Activated T-helper 17 cell treated with anti-CD3 and anti-CD28 coated beads, Interleukin-2, amount 50 U/mL, for 72 hours (primary cell): Measurements from ENCODE around the gene ACTL10. TPM values are rescaled to one million over a fixed set of nuclear protein-coding genes. Genes with fewer than 3 reads are reported as not detected.
"Not testable (repeated sequence)": the region's sequence is repeated elsewhere in the genome, so short reads cannot be mapped to it uniquely, and the experiment has no call there.

ENCODE experiments used
- ATAC-seq: fragments of 150-1000 bp; cut with Tn5 transposase; replicated peaks from 2 replicates; pipeline ENCODE4 v1.10.0; 2021; ENCODE audit warnings: mild to moderate bottlenecking, moderate library complexity
- H3K27ac Mint-ChIP-seq: one replicate; pipeline ENCODE4 v1.8.0; 2022; ENCODE audit warnings: mixed read lengths
- H3K27me3 Mint-ChIP-seq: one replicate; pipeline ENCODE4 v1.8.0; 2022; ENCODE audit warnings: mixed read lengths
- H3K36me3 Mint-ChIP-seq: one replicate; pipeline ENCODE4 v1.8.0; 2022; ENCODE audit warnings: low read depth, mild to moderate bottlenecking, mixed read lengths
- H3K4me1 Mint-ChIP-seq: one replicate; pipeline ENCODE4 v1.8.0; 2022; ENCODE audit warnings: mixed read lengths
- H3K4me3 Mint-ChIP-seq: one replicate; pipeline ENCODE4 v1.8.0; 2022; ENCODE audit warnings: mild to moderate bottlenecking, mixed read lengths
- H3K9me3 Mint-ChIP-seq: one replicate; pipeline ENCODE4 v1.8.0; 2022; ENCODE audit warnings: mixed read lengths
- total RNA-seq, 2 donors: library from RNA; stranded (reverse); gene quantifications; one replicate each; pipeline ENCODE4 v1.2.3, GENCODE V29; 2022

The ACTL10 gene
- total RNA-seq: 1 to 10 TPM; 1.5 to 2.6 TPM

- Mint-ChIP-seq H3K4me1 (peaks cover 26% of the 10 kb centered on the region), H3K9me3 (no peaks in the 10 kb centered on the region), H3K4me3 (peak within 1 kb of the TSS; percentile 96), H3K36me3 (peaks cover 6% of the 10 kb centered on the region), H3K27me3 (no peaks in the 10 kb centered on the region), H3K27ac (peak within 1 kb of the TSS; percentile 97)
- peak; percentile 71 for ATAC-seq
Measured at GRCh38 chr20:33666293-33667244, at the start of gene ACTL10. Gene ACTL10, plus strand, starts transcription at chr20:33666943. Its CDS starts 555 bp downstream, at chr20:33667498.

DNA sequence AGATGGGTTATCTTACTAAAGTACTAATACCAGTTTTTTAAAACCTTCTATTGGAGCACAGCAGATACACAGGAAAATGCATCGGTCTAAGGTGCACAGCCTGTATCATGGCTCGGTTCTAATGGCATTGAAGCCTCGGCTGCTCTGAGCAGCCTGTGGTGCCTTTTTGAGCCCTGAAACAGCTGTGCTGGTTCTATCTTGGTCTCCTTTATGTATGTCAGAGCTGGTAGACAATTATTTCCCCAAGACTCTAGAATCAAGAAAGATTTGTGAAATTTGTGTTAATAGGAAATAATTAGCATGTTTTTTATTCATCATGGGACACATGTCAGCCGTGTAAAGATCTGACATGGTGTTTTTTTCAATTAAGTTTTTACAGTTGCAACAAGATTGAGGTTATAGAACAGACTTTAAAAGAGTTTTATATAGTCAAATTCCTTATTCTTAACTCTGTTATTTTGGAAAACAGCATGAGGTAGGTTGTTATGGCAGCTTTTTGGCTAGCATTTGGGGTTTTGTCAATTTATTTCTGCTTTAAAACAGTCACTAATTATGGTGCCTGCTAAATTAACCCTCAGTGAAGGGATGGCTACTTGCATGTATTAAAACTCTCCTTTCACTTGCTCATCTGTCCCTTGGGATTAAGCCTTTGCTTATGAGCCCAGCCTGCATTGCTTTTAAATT is 44.9 kb upstream of the ACTL10 start:
- no peak overlapping the region for H3K27ac Mint-ChIP-seq
- H3K4me3 Mint-ChIP-seq: no peak overlapping the region
- peaks cover 83% of the 10 kb centered on the region for H3K36me3 Mint-ChIP-seq
- peaks cover 10% of the 10 kb centered on the region for H3K4me1 Mint-ChIP-seq
- ATAC-seq: no peak
- no peaks in the 10 kb centered on the region for H3K9me3 Mint-ChIP-seq
- no peaks in the 10 kb centered on the region for H3K27me3 Mint-ChIP-seq

DNA sequence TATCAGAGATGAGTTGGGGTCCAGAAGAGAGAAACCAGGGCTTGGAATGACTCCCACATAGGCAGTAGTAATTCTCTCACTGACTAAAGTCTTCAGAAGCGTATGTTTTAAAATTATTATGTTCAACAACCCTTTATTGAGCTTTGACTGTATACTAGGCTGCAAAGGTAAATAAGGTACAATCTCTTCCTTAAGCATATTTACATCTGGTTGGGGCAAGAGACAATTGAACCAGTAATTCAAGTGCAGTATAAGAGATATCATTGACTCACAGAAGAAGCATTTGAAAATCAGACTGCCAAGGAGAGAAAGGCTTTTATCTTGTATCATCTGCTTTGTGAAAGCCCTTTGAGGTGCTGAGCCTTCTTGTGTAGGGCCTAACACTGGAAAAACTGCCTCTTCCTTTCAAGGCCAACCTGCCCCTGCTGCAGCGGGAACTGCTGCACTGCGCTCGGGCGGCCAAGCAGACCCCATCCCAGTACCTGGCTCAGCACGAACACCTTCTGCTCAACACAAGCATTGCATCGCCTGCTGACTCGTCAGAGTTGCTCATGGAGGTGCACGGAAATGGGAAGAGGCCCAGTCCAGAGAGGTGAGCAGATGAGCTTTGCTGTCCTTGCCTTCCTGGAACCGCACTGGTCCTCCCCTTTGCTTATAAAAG is 43.9 kb upstream of the ACTL10 start:
- peaks cover 85% of the 10 kb centered on the region for H3K36me3 Mint-ChIP-seq
- H3K4me1 Mint-ChIP-seq: peaks cover 10% of the 10 kb centered on the region
- no peaks in the 10 kb centered on the region for H3K27me3 Mint-ChIP-seq
- ATAC-seq: no peak
- no peaks in the 10 kb centered on the region for H3K9me3 Mint-ChIP-seq
- no peak overlapping the region for H3K27ac Mint-ChIP-seq
- no peak overlapping the region for H3K4me3 Mint-ChIP-seq

DNA sequence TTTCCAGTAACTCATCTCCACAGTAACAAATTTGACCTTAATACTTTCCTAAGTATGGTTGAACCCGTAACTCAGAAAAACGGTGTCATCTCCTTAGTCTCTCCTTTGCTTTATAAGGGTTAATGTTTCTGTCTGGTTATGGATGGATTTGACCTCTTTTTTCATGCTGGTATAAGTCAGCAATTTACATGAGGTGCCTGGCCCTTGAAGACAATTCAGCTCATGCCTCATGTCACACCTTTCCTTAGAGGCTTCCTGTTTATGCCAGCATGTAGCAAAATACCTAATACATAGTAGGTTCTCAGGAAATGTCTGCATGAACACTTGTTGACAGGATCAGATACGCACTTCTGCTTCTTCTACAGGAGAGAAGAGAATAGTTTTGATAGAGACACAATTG is 42.3 kb upstream of the ACTL10 start:
- peak overlapping the region; percentile 68 for H3K27ac Mint-ChIP-seq
- peak overlapping the region; percentile 12 for H3K4me3 Mint-ChIP-seq
- ATAC-seq: peak; percentile 62
- H3K36me3 Mint-ChIP-seq: peaks cover 90% of the 10 kb centered on the region
- H3K27me3 Mint-ChIP-seq: no peaks in the 10 kb centered on the region
- H3K9me3 Mint-ChIP-seq: no peaks in the 10 kb centered on the region
- H3K4me1 Mint-ChIP-seq: peaks cover 10% of the 10 kb centered on the region

GRCh38 chr20:33626190-33626589 is 40.6 kb upstream of the ACTL10 start:
- Mint-ChIP-seq H3K27me3 (no peaks in the 10 kb centered on the region), H3K4me3 (no peak overlapping the region), H3K4me1 (peaks cover 10% of the 10 kb centered on the region), H3K27ac (no peak overlapping the region), H3K36me3 (peaks cover 94% of the 10 kb centered on the region), H3K9me3 (no peaks in the 10 kb centered on the region)
- ATAC-seq: no peak

DNA sequence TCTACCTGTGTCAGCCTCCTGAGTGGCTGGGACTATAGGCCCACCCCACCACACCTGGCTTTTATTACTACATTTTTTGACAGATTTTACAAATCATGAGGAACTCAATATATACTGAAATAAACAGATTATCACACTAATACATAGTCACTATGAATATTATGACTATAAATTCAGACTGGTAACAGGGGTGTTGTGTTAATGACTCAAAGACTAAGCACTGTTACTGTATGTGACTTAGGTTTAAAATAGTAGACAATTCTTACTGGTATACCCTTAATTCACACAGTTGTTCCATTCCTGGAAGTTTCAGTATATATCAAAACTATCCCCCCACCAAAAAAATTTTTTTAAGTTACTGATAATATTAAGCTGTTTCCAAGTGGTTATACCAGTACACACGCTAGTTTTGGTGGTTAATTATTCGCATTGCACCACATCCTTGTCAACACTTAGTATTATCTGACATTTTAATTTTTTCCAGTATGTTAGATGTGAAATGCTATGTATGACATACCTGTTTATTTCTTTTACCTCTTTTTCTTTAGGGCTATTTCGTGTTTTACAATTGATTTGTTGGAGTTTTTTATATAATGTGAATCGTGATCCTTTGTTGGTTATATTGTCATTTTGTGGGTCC is 39.0 kb upstream of the ACTL10 start:
- peak; percentile 38 for ATAC-seq
- Mint-ChIP-seq H3K36me3 (peaks cover 96% of the 10 kb centered on the region), H3K4me1 (peaks cover 10% of the 10 kb centered on the region), H3K27me3 (no peaks in the 10 kb centered on the region), H3K9me3 (no peaks in the 10 kb centered on the region), H3K27ac (no peak overlapping the region), H3K4me3 (no peak overlapping the region)

GRCh38 chr20:33629533-33629932 is 37.2 kb upstream of the ACTL10 start:
- peaks cover 85% of the 10 kb centered on the region for H3K36me3 Mint-ChIP-seq
- no peaks in the 10 kb centered on the region for H3K27me3 Mint-ChIP-seq
- no peaks in the 10 kb centered on the region for H3K9me3 Mint-ChIP-seq
- ATAC-seq: no peak
- H3K4me1 Mint-ChIP-seq: peaks cover 5% of the 10 kb centered on the region
- H3K4me3 Mint-ChIP-seq: no peak overlapping the region
- peak overlapping the region; percentile 31 for H3K27ac Mint-ChIP-seq

DNA sequence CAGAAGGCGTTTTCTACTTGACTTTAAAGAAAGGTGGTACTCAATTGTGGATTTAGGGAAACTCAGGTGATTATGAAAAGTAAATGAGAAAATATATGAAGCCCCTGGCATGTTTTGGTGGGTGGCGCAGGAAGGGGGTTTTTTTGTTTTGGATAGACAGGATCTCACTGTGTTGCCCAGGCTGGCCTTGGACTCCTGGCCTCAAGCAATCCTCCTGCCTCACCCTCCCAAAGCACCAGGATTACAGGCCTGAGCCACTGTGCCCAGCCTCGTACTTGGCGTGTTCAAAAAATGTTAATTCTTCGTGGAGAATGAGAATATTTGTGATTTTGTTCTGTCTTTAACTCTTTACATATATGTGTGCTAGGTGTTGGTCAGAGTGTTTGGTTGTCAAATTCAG is 36.8 kb upstream of the ACTL10 start:
- H3K9me3 Mint-ChIP-seq: no peaks in the 10 kb centered on the region
- H3K4me3 Mint-ChIP-seq: no peak overlapping the region
- H3K4me1 Mint-ChIP-seq: peaks cover 4% of the 10 kb centered on the region
- peak overlapping the region; percentile 58 for H3K27ac Mint-ChIP-seq
- peaks cover 85% of the 10 kb centered on the region for H3K36me3 Mint-ChIP-seq
- H3K27me3 Mint-ChIP-seq: no peaks in the 10 kb centered on the region
- ATAC-seq: no peak

- no peak for ATAC-seq
- H3K4me1 Mint-ChIP-seq: peaks cover 4% of the 10 kb centered on the region
- H3K9me3 Mint-ChIP-seq: no peaks in the 10 kb centered on the region
Measured at GRCh38 chr20:33630507-33630906, 36.2 kb upstream of the ACTL10 start.

GRCh38 chr20:33631910-33632309 is 34.8 kb upstream of the ACTL10 start:
- H3K4me1 Mint-ChIP-seq, H3K4me3 Mint-ChIP-seq, H3K27me3 Mint-ChIP-seq, ATAC-seq, H3K9me3 Mint-ChIP-seq, H3K27ac Mint-ChIP-seq: not testable (repeated sequence)
- peaks cover 76% of the 10 kb centered on the region for H3K36me3 Mint-ChIP-seq

More at GRCh38 chr20:33630507-33630906, 36.2 kb upstream of the ACTL10 start:
- Mint-ChIP-seq H3K27me3 (no peaks in the 10 kb centered on the region), H3K4me3 (no peak overlapping the region), H3K36me3 (peaks cover 85% of the 10 kb centered on the region), H3K27ac (peak overlapping the region; percentile 58)

- Mint-ChIP-seq H3K4me1 (peaks cover 4% of the 10 kb centered on the region), H3K36me3 (peaks cover 76% of the 10 kb centered on the region), H3K27me3 (no peaks in the 10 kb centered on the region), H3K27ac (no peak overlapping the region), H3K4me3 (no peak overlapping the region), H3K9me3 (no peaks in the 10 kb centered on the region)
- ATAC-seq: no peak
Measured at GRCh38 chr20:33635341-33635740, 31.4 kb upstream of the ACTL10 start.

DNA sequence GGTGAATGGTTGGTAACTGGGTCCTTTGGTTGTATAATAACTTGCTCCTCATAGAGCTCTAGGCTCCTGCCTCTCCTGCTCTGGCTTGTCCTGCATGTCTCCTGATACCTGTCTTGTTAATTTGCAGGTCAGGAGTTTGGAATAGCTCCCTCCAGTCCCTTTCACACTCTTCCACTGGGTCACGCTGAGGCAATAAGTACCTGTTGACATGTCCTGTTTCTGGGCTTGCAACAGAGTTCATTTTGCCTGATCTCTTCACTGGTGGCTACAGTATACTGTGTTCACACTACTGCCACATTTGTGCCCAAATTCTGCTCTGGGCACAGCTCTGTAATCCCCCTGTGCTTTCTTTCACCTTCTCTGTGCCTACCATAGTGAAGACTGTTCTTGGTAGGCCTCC is 30.0 kb upstream of the ACTL10 start:
- no peak for ATAC-seq
- H3K4me1 Mint-ChIP-seq: peaks cover 4% of the 10 kb centered on the region
- H3K27me3 Mint-ChIP-seq: no peaks in the 10 kb centered on the region
- H3K4me3 Mint-ChIP-seq: no peak overlapping the region
- H3K27ac Mint-ChIP-seq: no peak overlapping the region
- peaks cover 75% of the 10 kb centered on the region for H3K36me3 Mint-ChIP-seq
- H3K9me3 Mint-ChIP-seq: no peaks in the 10 kb centered on the region

- no peaks in the 10 kb centered on the region for H3K9me3 Mint-ChIP-seq
- H3K27ac Mint-ChIP-seq: no peak overlapping the region
- H3K4me1 Mint-ChIP-seq: peaks cover under 1% of the 10 kb centered on the region
- H3K27me3 Mint-ChIP-seq: no peaks in the 10 kb centered on the region
- peaks cover 80% of the 10 kb centered on the region for H3K36me3 Mint-ChIP-seq
- no peak overlapping the region for H3K4me3 Mint-ChIP-seq
- ATAC-seq: no peak
Measured at GRCh38 chr20:33640287-33640686, 26.5 kb upstream of the ACTL10 start.
